Vagina (tissue), 2 donors: ENCODE data around the gene HS3ST3B1.

Source experiments
- CTCF ChIP-seq, 3 experiments: fragments of 450-650 bp in 2 of 3; fragments of 200-600 bp in 1 of 3; sonication (generic) in 1 of 3; IDR thresholded peaks; one replicate each; pipeline ENCODE4 v1.5.1; 2017 to 2019; ENCODE audit warnings: antibody characterized with exemption in 3 of 3, mild to moderate bottlenecking in 2 of 3, moderate library complexity in 2 of 3
- POLR2A ChIP-seq, 2 donors: fragments of 450-650 bp; IDR thresholded peaks; one replicate each; pipeline ENCODE4 v1.6.1; 2017; ENCODE audit warnings: antibody characterized with exemption in 2 of 2, mild to moderate bottlenecking in 2 of 2, moderate library complexity in 2 of 2

DNA sequence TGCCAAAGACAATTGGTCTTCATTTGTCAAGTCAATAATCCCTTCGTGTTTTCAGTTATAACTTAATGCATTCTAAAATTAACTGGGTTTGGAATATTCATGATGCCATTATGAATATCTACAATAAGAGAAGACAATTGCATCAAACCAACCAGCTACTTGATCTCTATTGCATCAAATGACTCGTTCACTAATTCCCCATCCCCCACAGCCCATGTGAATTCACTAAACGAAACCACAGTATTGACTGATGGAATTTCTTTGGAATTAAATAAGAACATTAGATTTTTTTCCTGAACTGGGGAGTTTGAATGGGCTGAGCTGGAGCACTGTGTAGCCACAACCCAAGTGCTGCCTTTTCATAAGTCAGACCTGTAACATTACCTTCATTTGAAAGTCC lies 65.3 kb downstream of the HS3ST3B1 start:
- TF ChIP-seq CTCF (IDR thresholded peaks at IDR 0.05) (no peak), POLR2A (IDR thresholded peaks at IDR 0.05) (no peak)
